Measurements from ENCODE around the gene ELF4. TPM values are rescaled to one million over a fixed set of nuclear protein-coding genes. Genes with fewer than 3 reads are reported as not detected.
A peak's percentile ranks its signal among the peaks of the same experiment; 100 is the strongest.

The ELF4 gene
- total RNA-seq, 1 experiment from 2014 or later: 9.0 TPM

GRCh38 chrX:130124577-130124976, 14.3 kb upstream of the ELF4 start:
- ChIA-PET CTCF (no interaction called here), POLR2A (ENCODE audit: low non-redundant PET) (no interaction called here)
- no TSS peak for BruUV-seq (replicated peaks)
- Histone ChIP-seq H3K27ac (ENCODE audit: low read depth, low read length, poor library complexity, severe bottlenecking) (no peak overlapping the region), H3K36me3 (ENCODE audit: insufficient read depth, low read length, poor library complexity, severe bottlenecking) (peaks cover 4% of the 10 kb centered on the region), H3K4me1 (ENCODE audit: insufficient read depth, low read length, poor library complexity, severe bottlenecking) (no peaks in the 10 kb centered on the region), H3K9me3 (ENCODE audit: low read depth, low read length, poor library complexity, severe bottlenecking) (no peaks in the 10 kb centered on the region), H3K4me3 (ENCODE audit: low read depth, low read length, poor library complexity, severe bottlenecking) (no peak overlapping the region), H3K27me3 (replicated peaks; ENCODE audit: insufficient read depth, low read depth, low read length, poor library complexity) (no peaks in the 10 kb centered on the region)
- TF ChIP-seq CTCF (conservative IDR thresholded peaks at IDR 0.05; ENCODE audit: low read depth, low read length) (no peak), EZH2 (IDR thresholded peaks at IDR 0.05; ENCODE audit: borderline replicate concordance, low read depth, low read length, poor library complexity, severe bottlenecking) (no peak)
- no peak for DNase-seq (ENCODE audit: low spot score)
- intact Hi-C loops (cut with micrococcal nuclease; ENCODE audit: unreplicated experiment): no loop called here

GRCh38 chrX:130121505-130121800, 11.2 kb upstream of the ELF4 start:
- no peaks in the 10 kb centered on the region for H3K4me1 ChIP-seq (ENCODE audit: insufficient read depth, low read length, poor library complexity, severe bottlenecking)
- H3K4me3 ChIP-seq (ENCODE audit: low read depth, low read length, poor library complexity, severe bottlenecking): no peak overlapping the region
- intact Hi-C loops (cut with micrococcal nuclease; ENCODE audit: unreplicated experiment): no loop called here
- no peaks in the 10 kb centered on the region for H3K9me3 ChIP-seq (ENCODE audit: low read depth, low read length, poor library complexity, severe bottlenecking)
- no peak for DNase-seq (ENCODE audit: low spot score)
- H3K27me3 ChIP-seq (replicated peaks; ENCODE audit: insufficient read depth, low read depth, low read length, poor library complexity): no peaks in the 10 kb centered on the region
- ChIA-PET CTCF (interaction anchor here (0.7 kb wide), 1 partner anchor 683 kb away, joined by 10 read pairs; no protein-coding TSS in a partner anchor), POLR2A (ENCODE audit: low non-redundant PET) (no interaction called here)
- no TSS peak for BruUV-seq (replicated peaks)
- TF ChIP-seq EZH2 (IDR thresholded peaks at IDR 0.05; ENCODE audit: borderline replicate concordance, low read depth, low read length, poor library complexity, severe bottlenecking): no peak
- TF ChIP-seq CTCF (conservative IDR thresholded peaks at IDR 0.05; ENCODE audit: low read depth, low read length): no peak
- no peak overlapping the region for H3K27ac ChIP-seq (ENCODE audit: low read depth, low read length, poor library complexity, severe bottlenecking)
- H3K36me3 ChIP-seq (ENCODE audit: insufficient read depth, low read length, poor library complexity, severe bottlenecking): no peaks in the 10 kb centered on the region

- TF ChIP-seq CTCF (conservative IDR thresholded peaks at IDR 0.05; ENCODE audit: low read depth, low read length) (peak; percentile 79), EZH2 (IDR thresholded peaks at IDR 0.05; ENCODE audit: borderline replicate concordance, low read depth, low read length, poor library complexity, severe bottlenecking) (no peak)
- Histone ChIP-seq H3K27ac (ENCODE audit: low read depth, low read length, poor library complexity, severe bottlenecking) (peak overlapping the region; percentile 65), H3K36me3 (ENCODE audit: insufficient read depth, low read length, poor library complexity, severe bottlenecking) (no peaks in the 10 kb centered on the region), H3K4me1 (ENCODE audit: insufficient read depth, low read length, poor library complexity, severe bottlenecking) (no peaks in the 10 kb centered on the region), H3K27me3 (replicated peaks; ENCODE audit: insufficient read depth, low read depth, low read length, poor library complexity) (no peaks in the 10 kb centered on the region), H3K4me3 (ENCODE audit: low read depth, low read length, poor library complexity, severe bottlenecking) (peak overlapping the region; percentile 42), H3K9me3 (ENCODE audit: low read depth, low read length, poor library complexity, severe bottlenecking) (no peaks in the 10 kb centered on the region)
- DNase-seq (ENCODE audit: low spot score): peak; percentile 80
- no TSS peak for BruUV-seq (replicated peaks)
- ChIA-PET CTCF (interaction anchor here (0.7 kb wide), 1 partner anchor 682 kb away, joined by 10 read pairs; no protein-coding TSS in a partner anchor), POLR2A (ENCODE audit: low non-redundant PET) (no interaction called here)
- intact Hi-C loops (cut with micrococcal nuclease; ENCODE audit: unreplicated experiment): no loop called here
Observed at GRCh38 chrX:130120746-130121504, 10.6 kb upstream of the ELF4 start.
